Measurements from ENCODE around the gene BCL11A.

DNA sequence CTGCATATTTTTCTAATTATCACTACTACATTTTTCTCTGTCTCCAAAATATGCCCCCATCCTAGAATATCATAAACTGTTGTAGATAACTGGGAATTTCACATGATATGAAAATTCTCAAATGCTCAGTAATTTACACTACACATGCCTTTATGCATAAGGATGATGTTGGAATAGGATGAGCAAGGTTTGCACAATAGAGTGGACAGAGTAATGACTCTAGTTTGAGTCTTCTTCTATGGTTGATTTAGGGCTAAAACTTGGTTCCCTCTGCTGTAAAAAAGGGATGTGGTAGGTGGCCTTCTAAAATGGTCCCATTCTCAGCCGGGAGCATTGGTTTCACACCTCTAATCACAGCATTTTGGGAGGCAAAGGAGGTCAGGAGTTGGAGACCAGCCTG lies 129.9 kb downstream of the BCL11A start:
- no peak for TF ChIP-seq CTCF (IDR thresholded peaks at IDR 0.05)
- TF ChIP-seq POLR2A (IDR thresholded peaks at IDR 0.05) = no peak
- TF ChIP-seq EP300 (IDR thresholded peaks at IDR 0.05) = no peak
